Natural killer cell treated with Interleukin-12 subunit alpha and Interleukin-12 subunit beta and Interleukin-15 and Interleukin-18, amount 100 ng/mL, for 72 hours (primary cell): ENCODE data around the gene NATD1. TPM values are rescaled to one million over a fixed set of nuclear protein-coding genes. Genes with fewer than 3 reads are reported as not detected.

Experiments used
- ATAC-seq, 2 donors: fragments of 150-1000 bp; cut with Tn5 transposase in 1 of 2; sonication (Bioruptor Pico), chemical (Tn5 transposase) in 1 of 2; 2 replicates each; pipeline ENCODE4 v1.10.0; 2021
- DNase-seq: peaks from one replicate; pipeline ENCODE4 v3.0.0; 2022; ENCODE audit warnings: low spot score
- H3K27ac Mint-ChIP-seq, 2 donors: 1 replicate in 1 of 2; 2 replicates in 1 of 2; pipeline ENCODE4 v1.8.0; 2022; ENCODE audit warnings: mixed read lengths in 2 of 2, mild to moderate bottlenecking in 1 of 2, moderate library complexity in 1 of 2
- H3K27me3 Mint-ChIP-seq, 2 donors: 1 replicate in 1 of 2; 2 replicates in 1 of 2; pipeline ENCODE4 v1.8.0; 2022; ENCODE audit warnings: mixed read lengths in 2 of 2
- H3K36me3 Mint-ChIP-seq: one replicate; pipeline ENCODE4 v1.8.0; 2022; ENCODE audit warnings: mixed read lengths
- H3K4me1 Mint-ChIP-seq, 2 donors: 1 replicate in 1 of 2; 2 replicates in 1 of 2; pipeline ENCODE4 v1.8.0; 2022; ENCODE audit warnings: low read depth in 2 of 2, mixed read lengths in 2 of 2, mild to moderate bottlenecking in 1 of 2
- H3K4me3 Mint-ChIP-seq: one replicate; pipeline ENCODE4 v1.8.0; 2022; ENCODE audit warnings: mixed read lengths
- H3K9me3 Mint-ChIP-seq: 2 replicates; pipeline ENCODE4 v1.8.0; 2022; ENCODE audit warnings: mixed read lengths
- total RNA-seq, 2 donors: library from RNA; stranded (reverse); gene quantifications; one replicate each; pipeline ENCODE4 v1.2.3, GENCODE V29; 2022

Gene NATD1
- total RNA-seq, 2 donors from 2014 or later: 1.9 to 3.0 TPM

DNA sequence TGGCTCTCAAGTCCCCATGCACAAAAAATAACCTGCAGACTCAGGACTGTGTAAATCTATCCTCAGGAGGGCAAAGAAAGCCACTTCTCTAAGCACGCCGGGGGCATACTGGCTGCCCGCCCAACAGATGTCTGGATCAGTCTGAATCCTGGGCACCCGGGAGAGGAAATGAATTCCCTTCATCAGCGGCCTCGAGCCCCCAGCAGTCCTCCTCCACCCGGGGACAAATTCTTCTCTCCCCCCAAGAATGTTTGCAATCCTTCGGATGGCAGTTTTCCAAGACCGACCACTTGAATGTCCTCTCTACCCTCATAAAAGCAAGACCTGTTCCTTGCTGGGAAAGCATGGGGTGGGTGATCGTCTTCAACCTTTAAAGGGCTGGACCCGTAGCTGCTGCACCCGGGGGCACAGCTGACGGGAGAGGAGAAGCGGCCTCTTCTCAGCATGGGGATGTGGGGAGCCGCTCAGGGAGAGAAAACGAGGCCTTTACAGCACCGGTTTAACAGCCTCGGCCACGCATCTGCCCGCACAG is 21.9 kb upstream of the NATD1 start:
- Mint-ChIP-seq H3K4me1 (peaks cover 13 to 20% of the 10 kb centered on the region in 2 donors), H3K9me3 (no peaks in the 10 kb centered on the region), H3K27ac (no peak overlapping the region), H3K27me3 (no peaks in the 10 kb centered on the region), H3K36me3 (no peaks in the 10 kb centered on the region), H3K4me3 (peak overlapping the region; percentile 81)
- ATAC-seq: no peak
- no peak for DNase-seq

DNA sequence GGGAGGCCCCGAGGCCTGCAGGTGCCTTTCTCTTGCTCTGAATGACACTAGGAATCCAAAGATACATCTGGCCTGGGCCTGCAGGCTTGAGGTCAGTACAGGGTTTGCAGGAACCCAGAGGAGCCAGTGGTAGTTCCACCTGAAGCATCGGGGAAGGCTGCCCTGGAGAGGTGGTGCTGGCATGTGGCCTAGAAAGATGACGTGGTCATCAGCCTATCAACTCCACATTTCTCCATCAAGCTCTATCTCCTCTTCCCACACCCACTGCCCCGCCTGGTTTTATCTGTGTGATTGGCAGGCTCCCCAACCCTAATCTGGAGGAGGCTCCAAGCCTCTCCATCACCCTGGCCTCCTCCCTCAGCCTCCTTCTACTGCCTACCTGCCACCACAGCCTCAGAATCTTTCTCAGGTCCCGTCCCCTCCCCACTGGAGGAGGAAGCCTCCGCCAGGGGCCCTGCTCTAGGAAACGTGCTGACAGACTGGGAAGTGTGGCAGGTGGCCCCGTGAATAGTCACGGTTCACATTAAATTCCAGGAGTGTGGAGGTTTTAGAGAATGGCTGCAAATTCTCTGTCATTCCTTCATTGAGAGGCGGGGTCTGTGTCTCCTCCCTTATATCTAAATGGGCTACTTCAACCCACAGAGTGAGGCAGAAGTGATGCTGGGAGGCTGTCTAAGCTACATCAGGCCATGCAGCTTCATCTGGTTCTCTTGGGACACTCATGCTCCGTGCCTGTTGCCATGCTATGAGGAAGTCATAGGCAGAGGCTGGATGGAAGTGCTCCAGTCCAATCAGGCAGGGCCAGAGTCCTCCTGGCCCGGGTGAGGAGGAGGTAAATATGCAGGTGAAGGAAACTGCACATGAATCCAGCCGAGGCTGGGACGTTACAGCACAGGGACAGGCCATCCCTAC is 19.9 kb upstream of the NATD1 start:
- DNase-seq: no peak
- Mint-ChIP-seq H3K4me3 (no peak overlapping the region), H3K4me1 (peaks cover 18% of the 10 kb centered on the region in 2 donors), H3K9me3 (no peaks in the 10 kb centered on the region), H3K36me3 (no peaks in the 10 kb centered on the region), H3K27ac (no peak overlapping the region), H3K27me3 (no peaks in the 10 kb centered on the region)
- ATAC-seq: no peak

DNA sequence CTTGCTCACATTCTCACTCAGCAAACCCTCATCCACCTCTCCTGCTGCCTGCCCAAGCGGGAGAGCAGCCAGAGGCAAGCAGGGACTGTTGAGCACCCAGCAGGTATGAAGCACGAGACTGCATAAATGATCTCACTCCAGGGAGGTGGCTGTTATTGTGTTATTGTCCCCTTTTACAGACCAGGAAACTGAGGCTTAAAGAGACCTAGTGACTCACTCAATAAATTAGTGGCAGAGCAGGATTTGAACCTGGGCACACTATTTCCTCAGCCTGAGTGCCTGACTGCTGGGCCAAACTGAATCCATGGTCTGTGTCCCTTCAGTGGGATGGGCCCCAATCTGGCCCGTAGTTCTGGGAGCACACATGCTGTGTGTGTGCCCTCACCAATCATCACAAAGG is 19.0 kb upstream of the NATD1 start:
- no peak overlapping the region for H3K27ac Mint-ChIP-seq
- H3K4me1 Mint-ChIP-seq: peaks cover 18 to 27% of the 10 kb centered on the region in 2 donors
- no peaks in the 10 kb centered on the region for H3K9me3 Mint-ChIP-seq
- H3K27me3 Mint-ChIP-seq: no peaks in the 10 kb centered on the region
- H3K36me3 Mint-ChIP-seq: no peaks in the 10 kb centered on the region
- ATAC-seq (no peak), DNase-seq (no peak)
- no peak overlapping the region for H3K4me3 Mint-ChIP-seq

DNA sequence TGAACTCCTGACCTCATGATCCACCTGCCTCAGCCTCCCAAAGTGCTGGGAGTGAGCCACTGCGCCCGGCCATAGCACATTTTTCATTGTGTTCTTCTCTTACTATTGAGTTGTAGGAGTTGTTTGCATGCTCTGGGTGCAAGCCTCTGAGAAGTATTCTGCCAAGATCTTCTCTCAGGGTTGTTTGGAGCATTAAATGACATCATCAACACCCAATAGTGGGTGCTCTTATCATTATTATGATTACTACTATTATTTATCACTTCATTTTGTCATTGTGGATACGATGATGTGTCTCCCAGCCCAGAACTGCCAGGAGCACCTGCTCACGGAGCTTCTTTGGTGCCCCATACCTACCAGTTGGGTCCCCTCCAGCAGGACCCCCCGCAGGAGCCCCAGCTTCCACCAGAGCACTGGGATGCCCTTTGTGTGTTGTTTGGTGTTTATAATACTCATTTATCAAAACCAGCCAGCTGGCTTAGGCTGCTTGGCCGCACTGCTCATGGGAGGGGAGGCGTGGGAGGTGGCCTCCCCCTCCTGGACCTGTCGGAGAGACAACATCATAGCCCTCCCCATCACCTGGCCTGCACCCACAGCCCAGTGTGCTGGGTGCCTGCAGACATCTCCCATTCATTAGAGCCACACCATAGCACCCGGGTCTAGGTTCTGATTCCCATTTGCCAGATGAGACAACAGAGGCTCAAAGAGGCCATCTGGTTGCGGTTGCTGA is 18.4 kb upstream of the NATD1 start:
- peak overlapping the region in 1 of 2 donors; percentile 58 for H3K27ac Mint-ChIP-seq
- H3K9me3 Mint-ChIP-seq: no peaks in the 10 kb centered on the region
- no peaks in the 10 kb centered on the region for H3K36me3 Mint-ChIP-seq
- no peaks in the 10 kb centered on the region for H3K27me3 Mint-ChIP-seq
- peaks cover 20 to 30% of the 10 kb centered on the region in 2 donors for H3K4me1 Mint-ChIP-seq
- DNase-seq (no peak), ATAC-seq (no peak)
- no peak overlapping the region for H3K4me3 Mint-ChIP-seq

DNA sequence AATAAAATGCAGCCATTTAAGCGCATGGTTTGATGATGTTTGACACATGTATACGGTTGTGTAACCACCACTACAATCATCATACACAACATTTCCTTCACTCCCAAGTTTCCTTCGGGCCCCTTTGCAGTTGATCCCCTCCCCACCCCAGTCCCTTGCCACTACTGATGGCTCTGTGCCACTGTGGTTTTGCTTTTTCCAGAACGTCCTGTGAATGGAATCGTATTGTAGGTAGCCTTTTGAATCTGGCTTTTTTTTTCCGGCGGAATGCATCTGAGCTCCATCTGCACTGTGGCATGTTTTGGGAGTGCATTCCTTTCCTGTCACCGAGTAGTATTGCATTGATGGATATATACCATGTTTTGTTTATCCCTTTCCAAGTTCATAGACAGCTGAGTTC is 16.2 kb upstream of the NATD1 start:
- H3K36me3 Mint-ChIP-seq: no peaks in the 10 kb centered on the region
- no peaks in the 10 kb centered on the region for H3K9me3 Mint-ChIP-seq
- DNase-seq: no peak
- ATAC-seq: no peak
- no peak overlapping the region for H3K4me3 Mint-ChIP-seq
- H3K4me1 Mint-ChIP-seq: peaks cover 11 to 28% of the 10 kb centered on the region in 2 donors
- H3K27ac Mint-ChIP-seq: peak overlapping the region; percentile 77 to 88
- no peaks in the 10 kb centered on the region for H3K27me3 Mint-ChIP-seq

DNA sequence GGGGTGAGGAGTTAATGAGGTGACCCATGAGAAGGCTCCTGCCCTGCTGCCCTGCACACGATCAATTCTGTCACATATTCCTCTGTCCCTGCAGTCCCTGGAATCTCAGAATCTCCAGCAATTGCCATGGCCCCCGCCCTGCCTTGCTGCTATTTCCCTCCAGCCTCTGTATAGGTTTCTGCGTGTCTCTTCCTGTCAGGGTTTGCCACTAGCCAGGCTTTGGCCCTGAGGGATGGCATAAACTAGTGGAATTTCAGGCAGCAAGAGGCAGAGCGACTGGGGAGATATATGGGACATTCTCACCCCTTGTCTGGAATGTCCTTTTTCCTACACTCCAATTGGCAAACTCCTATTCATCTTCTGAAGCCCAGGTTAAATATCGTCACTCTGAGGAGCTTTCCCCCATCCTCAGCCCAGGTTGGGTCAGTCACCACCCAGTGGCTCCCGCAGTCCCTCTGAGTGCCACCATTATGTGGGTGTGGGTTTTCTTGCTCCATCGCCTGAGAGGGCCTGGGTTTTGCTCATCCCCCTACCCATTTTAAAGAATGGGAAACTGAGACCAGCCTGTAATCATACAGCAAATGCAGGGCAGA is 15.5 kb upstream of the NATD1 start:
- ATAC-seq: no peak
- no peaks in the 10 kb centered on the region for H3K9me3 Mint-ChIP-seq
- no peak for DNase-seq

DNA sequence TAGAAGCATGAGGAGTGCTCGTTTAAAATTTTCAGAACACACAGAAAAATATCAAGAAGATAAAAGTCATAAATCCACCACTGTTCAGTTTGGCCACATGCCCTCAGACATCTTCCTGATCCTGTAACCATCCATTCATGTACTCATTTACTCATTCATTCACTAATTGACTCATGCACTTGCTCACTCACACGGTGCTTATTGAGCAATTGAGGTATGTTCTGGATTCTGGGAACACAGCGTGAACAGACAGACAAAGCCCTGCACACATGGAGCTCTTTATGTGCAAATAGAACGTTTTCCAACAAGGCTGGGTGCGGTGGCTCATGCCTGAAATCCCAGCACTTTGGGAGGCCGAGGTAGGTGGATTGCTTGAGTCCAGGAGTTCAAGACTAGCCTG is 10.2 kb upstream of the NATD1 start:
- Mint-ChIP-seq H3K9me3 (no peaks in the 10 kb centered on the region), H3K27me3 (no peaks in the 10 kb centered on the region)

More for the DNA sequence above, 15.5 kb upstream of the NATD1 start:
- Mint-ChIP-seq H3K27ac (peak overlapping the region; percentile 77 to 88), H3K27me3 (no peaks in the 10 kb centered on the region), H3K4me3 (peak overlapping the region; percentile 15), H3K36me3 (no peaks in the 10 kb centered on the region), H3K4me1 (peaks cover 11 to 28% of the 10 kb centered on the region in 2 donors)

DNA sequence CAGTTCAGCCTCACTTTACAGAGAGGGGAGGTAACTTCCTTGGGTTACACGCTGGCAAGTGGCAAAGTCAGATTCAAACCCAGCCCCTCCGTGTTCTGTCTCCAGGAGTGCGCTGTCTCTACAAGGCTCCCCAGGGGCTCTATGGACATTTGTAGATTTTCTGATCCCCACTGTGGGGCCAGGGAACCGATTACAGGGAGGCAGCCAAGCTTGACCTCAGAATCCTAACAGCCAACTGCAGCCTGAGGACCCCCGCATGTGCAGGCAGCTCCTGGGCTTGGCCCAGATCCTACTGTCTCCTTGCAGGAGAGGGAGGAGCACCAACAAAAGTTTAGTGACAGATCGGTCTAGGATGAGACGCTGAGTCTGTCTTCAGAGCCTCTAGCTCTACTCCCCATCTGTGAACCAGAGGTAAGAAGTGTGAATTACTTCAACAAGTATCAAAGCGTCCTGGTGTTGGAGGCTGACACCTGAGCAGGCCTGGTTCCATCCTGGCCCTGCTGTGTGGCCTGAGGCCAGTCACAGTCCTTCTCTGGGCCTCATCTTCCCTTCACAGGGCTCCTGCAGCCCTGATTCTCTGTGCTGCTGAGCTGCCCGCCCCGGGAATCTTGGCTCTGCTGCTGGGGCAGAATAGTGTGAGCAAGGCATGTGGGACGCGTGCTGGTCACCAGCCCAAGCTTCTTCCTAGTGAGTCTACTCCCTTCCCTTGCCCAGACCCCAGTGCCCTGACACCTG is 9.2 kb upstream of the NATD1 start:
- Mint-ChIP-seq H3K9me3 (no peaks in the 10 kb centered on the region), H3K27ac (no peak overlapping the region), H3K36me3 (no peaks in the 10 kb centered on the region), H3K4me1 (peaks cover 7 to 16% of the 10 kb centered on the region in 2 donors), H3K27me3 (no peaks in the 10 kb centered on the region), H3K4me3 (no peak overlapping the region)
- DNase-seq (no peak), ATAC-seq (no peak)

More for the DNA sequence above, 10.2 kb upstream of the NATD1 start:
- H3K4me3 Mint-ChIP-seq: no peak overlapping the region
- H3K27ac Mint-ChIP-seq: no peak overlapping the region
- ATAC-seq: peak; percentile 65 to 72
- DNase-seq: no peak
- no peaks in the 10 kb centered on the region for H3K36me3 Mint-ChIP-seq
- peaks cover 8 to 25% of the 10 kb centered on the region in 2 donors for H3K4me1 Mint-ChIP-seq

DNA sequence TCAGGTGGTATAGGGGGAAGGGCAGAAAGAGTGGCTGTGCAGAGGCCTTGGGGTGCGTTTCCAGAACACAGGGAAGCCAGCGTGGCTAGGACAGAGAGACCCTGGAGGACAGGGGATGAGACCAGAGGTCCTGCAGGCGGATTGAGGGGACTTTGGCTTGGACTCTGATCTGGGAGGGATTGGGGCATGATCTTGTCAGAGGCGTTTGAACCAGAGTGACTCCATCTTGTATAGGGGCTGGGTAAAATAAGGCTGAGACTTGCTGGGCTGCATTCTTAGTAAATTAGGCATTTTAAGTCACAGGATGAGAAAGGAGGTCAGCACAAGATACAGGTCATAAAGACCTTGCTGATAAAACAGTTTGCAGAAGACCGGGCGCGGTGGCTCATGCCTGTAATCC is 5.4 kb upstream of the NATD1 start:
- ATAC-seq (no peak), DNase-seq (no peak)
- Mint-ChIP-seq H3K4me1 (peaks cover 6% of the 10 kb centered on the region in 2 donors), H3K9me3 (no peaks in the 10 kb centered on the region), H3K36me3 (no peaks in the 10 kb centered on the region), H3K27me3 (no peaks in the 10 kb centered on the region), H3K4me3 (no peak overlapping the region), H3K27ac (no peak overlapping the region)

DNA sequence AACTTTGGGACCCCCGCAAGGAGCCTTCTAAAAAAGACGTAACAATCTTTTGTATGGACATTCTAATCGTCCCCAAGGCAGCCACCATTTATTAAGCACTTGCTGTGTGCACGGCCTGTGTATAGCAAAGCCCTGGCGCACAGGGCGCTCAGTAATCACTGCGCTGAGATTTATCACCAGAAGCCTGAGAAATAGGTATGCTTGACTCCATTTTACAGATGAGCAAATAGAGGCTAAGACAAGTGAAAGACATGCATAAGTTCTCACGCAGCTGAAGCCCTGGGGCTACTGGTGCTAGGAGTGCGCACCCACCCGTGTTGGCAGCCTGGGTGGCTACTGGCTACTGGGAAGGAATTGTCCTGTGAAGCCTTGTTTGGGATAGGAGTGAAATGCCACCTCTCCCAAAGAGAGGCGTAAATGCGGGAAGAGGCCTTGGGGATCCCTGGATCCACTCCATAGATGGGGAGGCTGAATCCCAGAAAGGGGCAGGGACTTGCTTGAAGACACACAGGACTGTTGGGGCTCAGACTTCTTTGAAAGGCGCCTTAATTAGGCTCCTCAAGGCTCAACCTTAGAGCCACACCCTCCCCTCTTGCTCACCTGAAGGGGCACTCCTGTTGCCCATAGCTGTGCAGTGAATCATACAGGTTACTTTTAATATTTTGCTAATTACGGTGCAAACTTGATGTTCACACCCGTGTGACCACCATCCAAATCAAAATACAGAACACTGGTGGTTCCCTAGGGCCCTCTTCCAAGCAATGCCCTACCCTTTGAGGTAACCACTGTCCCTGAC is 634 bp upstream of the NATD1 start:
- Mint-ChIP-seq H3K9me3 (no peaks in the 10 kb centered on the region), H3K27me3 (no peaks in the 10 kb centered on the region), H3K4me3 (peak overlapping the region; percentile 87), H3K27ac (peak overlapping the region in 1 of 2 donors; percentile 80), H3K36me3 (no peaks in the 10 kb centered on the region), H3K4me1 (peaks cover 10 to 15% of the 10 kb centered on the region in 2 donors)
- ATAC-seq: peak in 1 of 2 donors; percentile 3
- DNase-seq: no peak

DNA sequence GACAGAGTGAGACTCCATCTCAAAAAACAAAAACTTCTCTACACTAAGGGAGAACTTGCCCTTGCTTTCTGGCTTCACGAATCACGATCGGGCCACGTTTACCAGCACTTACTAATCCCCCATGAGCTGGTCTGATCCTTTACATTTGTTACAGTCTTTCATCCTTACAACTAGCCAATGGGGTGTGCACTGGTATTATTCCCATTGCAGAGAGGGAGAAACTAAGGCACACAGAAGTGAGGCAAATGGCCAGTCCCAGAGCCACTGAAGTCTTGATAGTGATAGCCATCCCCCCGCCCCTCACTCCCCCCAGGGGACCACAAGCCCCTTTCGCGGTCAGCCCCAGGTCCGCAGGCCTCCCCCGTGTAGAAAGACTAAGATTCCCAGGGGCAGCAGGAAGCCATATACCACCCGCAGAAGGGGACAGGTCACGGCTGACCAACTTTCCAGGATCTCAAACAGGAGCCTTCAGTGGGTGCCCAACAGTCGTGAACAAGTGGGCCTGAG is 868 bp downstream of the NATD1 start:
- DNase-seq: no peak
- ATAC-seq: no peak
- no peaks in the 10 kb centered on the region for H3K27me3 Mint-ChIP-seq
- H3K4me3 Mint-ChIP-seq: peak overlapping the region; percentile 81
- H3K4me1 Mint-ChIP-seq: peaks cover 10 to 15% of the 10 kb centered on the region in 2 donors
- peak overlapping the region in 1 of 2 donors; percentile 60 for H3K27ac Mint-ChIP-seq
- H3K9me3 Mint-ChIP-seq: no peaks in the 10 kb centered on the region
- no peaks in the 10 kb centered on the region for H3K36me3 Mint-ChIP-seq

DNA sequence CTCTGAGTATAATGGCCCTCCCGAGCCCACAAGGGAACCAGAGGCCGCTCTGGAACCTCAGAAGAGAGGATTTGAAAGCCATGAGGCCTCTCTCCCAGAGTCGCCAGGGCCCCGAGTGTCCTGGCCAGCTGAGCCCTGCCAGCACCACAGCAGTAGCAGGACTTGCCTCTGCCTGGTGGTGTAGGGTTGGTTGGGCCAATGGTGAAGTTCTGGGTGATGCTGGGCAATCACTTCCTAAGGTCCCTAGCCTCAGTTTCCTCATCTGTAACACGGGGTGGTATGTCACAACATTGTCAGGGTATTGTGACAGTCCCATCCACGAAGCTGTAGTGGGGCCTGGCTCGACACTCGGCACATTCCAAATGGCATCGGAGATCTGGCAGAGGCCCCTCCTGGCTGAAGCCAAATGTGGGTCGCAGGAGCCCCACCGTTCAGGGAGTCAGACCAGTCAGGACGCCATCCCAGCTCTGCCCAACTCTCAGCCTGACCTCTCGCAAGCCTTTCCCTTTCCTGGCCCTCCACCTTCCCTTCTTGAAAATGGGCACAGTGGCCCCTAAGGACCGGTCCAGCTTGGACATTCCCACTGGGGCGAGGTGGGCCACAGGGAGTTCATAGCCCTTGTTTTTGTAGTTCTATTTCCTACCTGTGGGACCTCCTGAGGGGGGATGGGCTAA is 1.7 kb downstream of the NATD1 start:
- no peak for ATAC-seq

More for the DNA sequence above, 1.7 kb downstream of the NATD1 start:
- H3K9me3 Mint-ChIP-seq: no peaks in the 10 kb centered on the region
- peaks cover 10 to 15% of the 10 kb centered on the region in 2 donors for H3K4me1 Mint-ChIP-seq
- H3K36me3 Mint-ChIP-seq: no peaks in the 10 kb centered on the region
- H3K4me3 Mint-ChIP-seq: peak overlapping the region; percentile 81
- H3K27ac Mint-ChIP-seq: no peak overlapping the region
- DNase-seq: no peak
- no peaks in the 10 kb centered on the region for H3K27me3 Mint-ChIP-seq
